DMS114 treated with DMSO at 0.1 percent for 48 hours (cell line): ENCODE measurements around the gene PLXNC1.

Experiments
- DNase-seq: peaks from one replicate; lab custom pipeline; 2025; ENCODE audit not compliant: unreplicated experiment; lab: John Stamatoyannopoulos, UW

The PLXNC1 gene

DNA sequence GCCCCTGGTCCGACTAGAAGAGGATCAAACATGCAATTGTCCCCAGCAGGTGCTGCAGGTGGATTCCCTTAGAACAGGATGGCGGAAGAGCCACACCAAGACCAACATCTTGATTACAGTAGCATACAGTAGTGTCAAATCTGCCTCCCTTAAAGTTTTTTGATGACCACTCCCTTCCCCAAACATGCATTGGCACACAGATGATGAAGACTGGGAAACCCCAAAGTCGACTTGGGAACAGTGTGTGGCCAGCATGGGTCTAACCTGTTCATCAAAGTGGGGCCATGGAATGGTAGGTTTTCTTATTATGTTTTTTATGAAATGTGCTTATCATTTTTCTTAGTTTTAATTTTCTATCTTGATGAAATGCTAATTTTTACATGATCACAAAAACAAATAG, 8.8 kb downstream of the PLXNC1 start:
- no peak for DNase-seq

DNA sequence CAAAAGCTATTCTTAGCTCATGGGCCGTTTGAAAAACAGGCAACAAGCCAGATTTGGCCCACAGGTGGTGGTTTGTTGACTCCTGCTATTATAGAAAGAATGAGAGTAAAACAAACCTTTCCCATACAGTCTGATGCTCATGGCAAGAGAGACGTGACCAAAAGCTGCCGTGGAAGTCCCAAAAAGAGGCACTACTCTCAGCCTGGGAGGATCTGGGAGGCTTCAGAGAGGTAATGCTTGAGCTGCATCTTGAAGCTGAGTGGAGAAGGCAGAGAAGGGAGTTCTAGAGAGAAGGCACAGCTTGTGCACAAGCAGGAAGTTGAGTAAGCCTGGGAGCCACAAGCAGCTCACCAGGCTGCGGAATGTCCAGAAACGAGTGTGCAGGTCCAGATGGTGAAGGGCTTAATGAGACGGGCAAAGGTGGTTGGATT, 9.6 kb downstream of the PLXNC1 start:
- DNase-seq = no peak

- DNase-seq = no peak
These were observed 10.3 kb downstream of the PLXNC1 start for GRCh38 chr12:94158666-94159065.

DNA sequence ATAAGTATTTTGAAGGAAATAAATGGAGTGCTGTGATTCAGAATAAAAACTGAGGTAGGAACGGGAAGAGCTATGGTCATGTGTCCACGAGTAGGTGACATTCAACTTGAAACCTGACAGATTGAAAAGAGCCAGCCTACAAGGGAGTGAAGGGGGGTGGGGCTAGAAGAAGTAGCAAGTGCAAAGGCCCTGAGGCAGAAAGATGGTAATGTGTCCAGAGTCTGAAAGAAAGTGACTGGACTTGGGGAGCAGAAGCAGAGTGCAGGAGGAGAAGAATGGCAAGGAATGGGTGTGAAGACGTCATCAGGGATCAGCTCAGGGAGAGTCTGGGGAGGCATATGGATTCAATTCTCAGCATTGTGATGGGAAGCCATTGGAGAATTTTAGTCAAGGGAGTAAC, 13.7 kb downstream of the PLXNC1 start:
- DNase-seq = no peak

DNA sequence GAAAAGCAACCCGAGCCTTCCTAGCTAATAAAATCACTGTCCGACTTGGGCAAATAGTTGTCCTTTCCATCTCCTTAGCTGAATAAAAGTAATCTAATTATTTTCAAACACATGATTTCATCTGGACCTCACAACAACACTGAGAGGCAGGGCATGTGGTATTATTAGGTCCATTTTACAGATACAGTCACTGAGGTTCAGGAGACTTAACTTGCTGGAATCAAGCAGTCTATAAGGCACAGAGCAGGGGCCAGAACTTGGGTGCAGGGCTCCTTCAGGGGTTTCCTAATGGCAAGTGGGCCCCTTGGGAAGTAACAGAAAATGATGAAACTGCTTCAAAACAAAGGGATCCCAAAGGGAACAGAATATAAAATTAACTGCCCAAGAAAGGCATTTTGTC, 15.5 kb downstream of the PLXNC1 start:
- DNase-seq = no peak

GRCh38 chr12:94165138-94165537, 16.8 kb downstream of the PLXNC1 start:
- no peak for DNase-seq

DNA sequence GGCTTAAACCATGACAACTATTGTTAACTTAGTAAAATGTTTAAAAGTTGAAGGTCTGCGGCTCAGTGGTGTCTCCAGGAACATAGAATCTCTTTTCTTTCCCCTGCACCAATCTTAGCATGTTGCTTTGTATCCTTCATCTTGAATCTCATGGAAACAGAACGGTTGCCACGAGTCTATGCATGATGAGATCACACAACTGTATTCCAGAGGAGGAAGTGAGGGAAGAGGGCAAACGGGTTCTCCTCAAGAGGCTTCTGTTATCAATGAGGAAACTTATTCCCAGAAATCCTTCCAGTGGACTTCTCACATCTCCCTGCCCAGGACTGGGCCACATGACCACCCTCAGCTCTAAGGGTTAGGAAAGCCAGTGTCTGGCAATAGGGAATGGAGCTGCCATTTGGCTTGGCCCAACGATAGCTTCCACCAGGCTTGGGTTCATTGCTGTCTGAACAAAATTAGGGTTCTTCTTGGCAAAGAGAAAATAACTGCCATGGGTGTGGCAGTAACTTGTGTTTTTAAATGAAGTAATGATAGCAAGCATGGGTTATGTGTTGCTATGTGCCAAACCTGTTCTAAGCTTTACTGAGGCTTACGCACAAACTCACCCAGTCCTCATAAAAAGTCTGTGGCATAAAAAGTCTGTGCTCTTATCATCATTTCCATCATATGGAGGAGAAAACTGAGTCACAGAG, 17.4 kb downstream of the PLXNC1 start:
- no peak for DNase-seq

GRCh38 chr12:94167071-94167755, 18.8 kb downstream of the PLXNC1 start:
- DNase-seq = no peak

- no peak for DNase-seq
These were observed 19.5 kb downstream of the PLXNC1 start for GRCh38 chr12:94167756-94168416.

GRCh38 chr12:94169495-94169894, 21.1 kb downstream of the PLXNC1 start:
- DNase-seq = no peak

- no peak for DNase-seq
These were observed 21.8 kb downstream of the PLXNC1 start for GRCh38 chr12:94169966-94170689.

DNA sequence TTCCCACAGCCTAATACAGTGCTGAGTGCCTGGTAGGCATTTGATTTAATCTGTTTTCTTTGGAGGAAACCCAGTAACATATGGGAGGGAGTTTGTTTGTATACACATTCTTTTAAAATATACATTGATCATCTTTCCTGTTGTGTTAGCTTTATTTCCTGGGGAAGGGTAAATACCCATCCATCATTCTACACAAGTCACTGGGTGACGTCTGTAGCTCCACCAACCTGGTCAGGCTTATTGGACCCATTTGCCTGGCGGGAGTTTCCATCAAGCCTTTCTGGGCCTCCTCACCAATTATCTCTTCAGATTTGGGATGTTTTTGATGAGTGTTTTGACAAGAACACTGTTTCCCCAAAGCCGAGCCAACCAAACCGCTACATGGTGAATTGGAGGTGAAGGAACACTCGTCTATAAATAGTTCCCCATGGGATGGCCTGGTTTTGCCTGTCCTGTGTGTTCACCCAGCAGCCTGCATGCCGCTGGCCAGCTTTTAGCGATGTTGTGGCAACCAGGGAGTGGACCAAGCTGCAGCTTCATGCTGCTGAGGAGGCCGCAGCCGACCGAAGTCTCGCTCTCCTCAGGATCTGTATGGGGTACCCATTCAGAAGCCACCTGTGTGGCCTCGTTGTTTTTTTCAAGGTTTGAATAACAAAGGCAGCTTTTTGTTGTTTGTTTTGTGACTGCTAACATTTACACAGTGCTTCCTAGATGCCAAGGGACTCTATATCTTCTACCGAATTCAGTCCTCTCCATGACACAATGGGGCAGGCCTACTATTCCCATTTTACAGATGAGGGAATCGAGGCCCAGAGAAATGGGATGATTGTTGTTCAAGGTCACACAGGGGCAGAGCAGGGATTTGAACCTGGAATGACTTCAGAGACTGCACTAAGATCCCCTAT, 22.6 kb downstream of the PLXNC1 start:
- DNase-seq = no peak

GRCh38 chr12:94171595-94171930, 23.2 kb downstream of the PLXNC1 start:
- DNase-seq = no peak

DNA sequence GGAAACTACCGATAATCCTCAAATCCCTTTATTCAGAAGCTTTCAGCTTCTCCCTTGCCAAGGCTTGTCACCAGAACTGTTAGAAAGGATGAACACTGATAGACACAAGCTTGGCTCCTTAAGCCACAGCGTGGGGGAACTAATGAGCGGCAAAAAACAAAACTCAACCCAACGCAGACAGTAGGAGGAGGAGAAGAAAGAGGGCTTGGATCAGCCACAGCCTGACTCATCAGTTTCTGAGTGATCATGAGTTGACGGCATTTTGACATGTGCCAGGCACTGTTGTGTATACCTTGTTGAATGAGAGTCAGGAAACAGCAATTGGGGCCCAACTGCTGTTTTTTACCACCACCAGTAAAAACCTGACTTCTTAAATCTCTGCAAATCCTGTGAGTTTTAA, 23.7 kb downstream of the PLXNC1 start:
- no peak for DNase-seq

GRCh38 chr12:94172973-94173372, 24.6 kb downstream of the PLXNC1 start:
- DNase-seq = no peak

- DNase-seq = no peak
These were observed 25.4 kb downstream of the PLXNC1 start for GRCh38 chr12:94173660-94174265.

- DNase-seq = no peak
These were observed 26.2 kb downstream of the PLXNC1 start for GRCh38 chr12:94174576-94174975.

DNA sequence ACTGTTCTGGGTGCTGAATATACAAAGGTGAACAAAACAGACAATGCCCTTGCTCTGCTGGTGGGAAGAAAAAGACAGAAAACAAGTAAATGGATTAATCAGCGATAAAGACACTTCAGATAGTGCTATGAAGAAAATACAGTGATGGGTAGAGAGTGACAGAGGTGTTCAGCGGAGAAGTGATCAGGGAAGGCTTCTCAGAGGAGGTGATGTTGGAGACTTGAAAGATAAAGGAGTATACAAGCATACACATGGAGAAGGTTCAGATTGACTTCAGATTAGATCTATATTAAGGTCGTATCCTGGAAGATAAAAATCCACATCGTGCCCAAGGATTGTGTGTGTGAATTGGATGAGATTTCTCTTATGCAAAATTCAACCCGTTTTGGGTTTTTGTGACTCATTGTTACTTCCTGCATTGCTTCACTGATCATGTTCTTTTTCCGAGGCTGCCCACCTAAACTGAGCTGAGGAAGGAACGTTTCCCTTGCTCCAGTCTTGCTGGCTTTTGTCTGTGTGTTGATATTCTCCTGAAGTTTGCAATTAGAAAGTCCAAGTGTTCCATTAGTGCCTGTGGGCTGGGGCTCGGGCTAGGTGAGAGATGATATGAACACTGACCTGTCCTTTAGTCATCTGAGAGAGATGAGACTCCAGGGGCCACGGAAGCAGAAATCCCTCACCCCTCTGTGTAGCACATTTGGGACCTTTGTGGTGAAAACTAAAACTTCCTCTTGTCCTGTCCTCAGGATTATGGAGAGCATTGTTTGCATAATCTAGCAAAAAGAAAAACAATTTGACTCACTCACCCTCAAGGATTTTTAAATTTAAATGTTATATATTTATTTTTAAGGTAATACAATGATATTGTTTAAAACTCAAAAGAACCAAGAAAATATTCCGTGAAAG, 27.6 kb downstream of the PLXNC1 start:
- DNase-seq = no peak

DNA sequence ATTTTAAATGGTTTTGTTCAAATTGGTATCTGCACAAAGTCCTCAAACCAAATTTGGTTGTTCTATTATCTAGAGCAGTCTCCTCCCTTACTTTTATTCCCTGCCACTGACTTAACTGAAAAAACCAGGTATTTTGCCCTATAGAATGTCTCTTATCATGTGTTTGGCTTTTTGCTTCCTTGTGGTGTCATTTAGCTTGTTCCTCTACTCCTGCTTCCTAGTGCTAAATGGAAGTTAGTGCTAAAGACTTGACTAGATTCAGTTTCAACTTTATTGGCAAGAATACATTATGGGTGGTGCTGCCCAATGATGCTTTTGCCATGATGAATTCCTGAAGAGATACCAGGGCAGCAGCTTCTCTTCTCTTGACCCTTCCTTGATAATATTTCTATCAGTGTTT, 29.7 kb downstream of the PLXNC1 start:
- no peak for DNase-seq
